Central memory CD8-positive, alpha-beta T cell (primary cell): ENCODE results near the gene METTL18.

ENCODE experiments used
- ATAC-seq: fragments of 150-1000 bp; cut with Tn5 transposase; replicated peaks from 2 replicates; pipeline ENCODE4 v1.10.0; 2022; ENCODE audit warnings: mild to moderate bottlenecking, moderate FRiP score, moderate number of reproducible peaks; ENCODE audit not compliant: poor library complexity, severe bottlenecking; ENCODE audit errors: extremely low read depth
- DNase-seq, 2 donors: peaks; one replicate each; pipeline ENCODE4 v3.0.0; 2021; ENCODE audit warnings: low spot score in 2 of 2
- H3K27ac Mint-ChIP-seq: one replicate; pipeline ENCODE4 v1.8.0; 2022; ENCODE audit warnings: low read depth, mild to moderate bottlenecking, moderate library complexity, mixed read lengths
- H3K27me3 Mint-ChIP-seq: one replicate; pipeline ENCODE4 v1.8.0; 2022; ENCODE audit warnings: mixed read lengths
- H3K36me3 Mint-ChIP-seq: one replicate; pipeline ENCODE4 v1.8.0; 2022; ENCODE audit warnings: mild to moderate bottlenecking, moderate library complexity, mixed read lengths; ENCODE audit not compliant: insufficient read depth
- H3K4me1 Mint-ChIP-seq: one replicate; pipeline ENCODE4 v1.8.0; 2022; ENCODE audit warnings: mixed read lengths
- H3K4me3 Mint-ChIP-seq: one replicate; pipeline ENCODE4 v1.8.0; 2022; ENCODE audit warnings: mild to moderate bottlenecking, moderate library complexity, mixed read lengths
- H3K9me3 Mint-ChIP-seq: one replicate; pipeline ENCODE4 v1.8.0; 2022; ENCODE audit warnings: mixed read lengths

Gene METTL18

GRCh38 chr1:169779970-169780369 lies 14.7 kb downstream of the METTL18 start:
- H3K4me1 Mint-ChIP-seq = no peaks in the 10 kb centered on the region
- ATAC-seq = no peak

GRCh38 chr1:169779150-169779549 lies 15.6 kb downstream of the METTL18 start:
- no peak for DNase-seq
- no peaks in the 10 kb centered on the region for H3K36me3 Mint-ChIP-seq
- ATAC-seq = no peak
- H3K4me1 Mint-ChIP-seq = no peaks in the 10 kb centered on the region
- no peak overlapping the region for H3K4me3 Mint-ChIP-seq
- H3K27ac Mint-ChIP-seq = no peak overlapping the region
- peaks cover 24% of the 10 kb centered on the region for H3K27me3 Mint-ChIP-seq
- H3K9me3 Mint-ChIP-seq = no peaks in the 10 kb centered on the region

More at GRCh38 chr1:169779970-169780369, 14.7 kb downstream of the METTL18 start:
- no peak for DNase-seq
- Mint-ChIP-seq H3K36me3 (no peaks in the 10 kb centered on the region), H3K4me3 (no peak overlapping the region), H3K27ac (no peak overlapping the region), H3K9me3 (no peaks in the 10 kb centered on the region), H3K27me3 (peaks cover 32% of the 10 kb centered on the region)

DNA sequence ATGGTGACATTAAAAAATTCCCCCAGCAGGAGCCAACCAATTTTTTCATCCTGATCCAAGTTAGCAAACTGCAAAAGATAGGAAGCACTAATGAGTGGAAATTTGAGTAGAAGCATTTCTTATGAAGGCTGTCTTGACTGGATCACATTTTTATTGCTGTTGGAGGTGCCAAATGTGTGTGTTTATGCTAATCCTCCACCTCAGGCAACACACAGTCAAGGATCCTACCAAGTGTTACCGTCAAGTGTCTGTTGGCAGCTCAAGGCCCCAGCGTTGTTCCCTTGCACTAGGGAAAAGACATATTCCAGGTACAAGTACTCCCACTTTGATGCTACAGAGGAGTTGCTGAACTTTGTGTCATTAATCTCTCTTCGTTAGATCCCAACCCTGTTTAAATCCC lies 18.3 kb downstream of the METTL18 start:
- no peak for DNase-seq
- H3K4me1 Mint-ChIP-seq = no peaks in the 10 kb centered on the region
- no peak for ATAC-seq
- H3K27ac Mint-ChIP-seq = no peak overlapping the region
- no peaks in the 10 kb centered on the region for H3K9me3 Mint-ChIP-seq
- no peaks in the 10 kb centered on the region for H3K27me3 Mint-ChIP-seq
- H3K36me3 Mint-ChIP-seq = no peaks in the 10 kb centered on the region
- no peak overlapping the region for H3K4me3 Mint-ChIP-seq

DNA sequence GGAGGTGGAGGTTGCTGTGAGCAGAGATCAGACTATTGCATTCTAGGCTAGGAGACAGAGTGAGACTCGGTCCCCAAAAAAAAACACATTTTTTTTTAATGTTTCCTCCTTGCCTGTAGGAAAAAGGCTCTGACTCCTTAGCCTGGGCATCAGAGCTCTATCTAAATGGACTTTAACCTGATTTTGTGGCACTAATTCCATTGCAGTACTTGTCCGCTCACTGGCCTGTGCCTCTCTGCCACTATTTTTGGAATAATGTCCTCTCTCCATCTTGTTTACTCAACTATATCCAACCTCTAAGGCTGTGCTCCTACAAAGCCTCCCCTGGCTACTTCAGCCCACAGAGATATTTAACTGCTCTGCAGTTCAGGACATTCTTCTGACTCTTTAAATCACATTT lies 26.5 kb downstream of the METTL18 start:
- H3K36me3 Mint-ChIP-seq = no peaks in the 10 kb centered on the region
- H3K9me3 Mint-ChIP-seq = no peaks in the 10 kb centered on the region
- DNase-seq (no peak), ATAC-seq (no peak)
- H3K4me1 Mint-ChIP-seq = no peaks in the 10 kb centered on the region
- H3K27ac Mint-ChIP-seq = no peak overlapping the region
- H3K27me3 Mint-ChIP-seq = peaks cover 26% of the 10 kb centered on the region
- no peak overlapping the region for H3K4me3 Mint-ChIP-seq

DNA sequence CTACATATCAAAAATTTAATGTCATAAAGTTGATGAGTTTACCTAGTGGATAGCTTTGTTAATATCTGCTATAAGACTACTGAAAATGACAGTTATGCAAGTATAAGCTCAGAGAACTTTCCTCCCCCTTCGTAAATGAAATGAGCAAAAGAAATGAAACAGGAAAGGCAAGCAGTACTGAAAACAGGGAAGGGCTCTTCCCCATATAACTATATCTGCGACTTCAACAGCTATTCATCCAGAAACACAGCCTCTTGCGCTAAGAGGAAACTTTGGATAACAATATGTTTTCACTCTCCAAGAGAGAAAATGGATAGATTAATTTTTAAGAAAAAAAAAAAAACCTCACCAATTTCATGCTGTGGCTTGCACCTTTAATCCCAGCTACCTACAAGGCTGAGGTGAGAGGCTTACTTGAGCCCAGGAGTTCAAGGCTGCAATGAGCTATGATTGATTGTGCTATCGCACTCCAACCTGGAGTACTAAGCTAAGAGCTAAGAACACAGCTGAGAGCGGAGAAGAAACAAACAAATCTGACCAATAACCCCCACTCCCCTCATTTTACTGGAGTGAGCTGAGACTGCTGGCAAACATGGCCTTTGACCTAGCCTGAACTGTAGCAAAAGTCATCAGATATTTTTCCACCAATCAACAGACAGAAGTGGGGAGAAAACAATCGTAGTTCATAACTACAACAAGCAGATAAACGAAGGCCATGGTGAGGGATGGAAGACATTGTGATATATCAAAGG lies 29.0 kb downstream of the METTL18 start:
- peaks cover 26% of the 10 kb centered on the region for H3K27me3 Mint-ChIP-seq
- no peaks in the 10 kb centered on the region for H3K36me3 Mint-ChIP-seq
- no peak overlapping the region for H3K27ac Mint-ChIP-seq
- ATAC-seq (no peak), DNase-seq (no peak)
- H3K4me1 Mint-ChIP-seq = no peaks in the 10 kb centered on the region
- no peak overlapping the region for H3K4me3 Mint-ChIP-seq
- H3K9me3 Mint-ChIP-seq = no peaks in the 10 kb centered on the region

DNA sequence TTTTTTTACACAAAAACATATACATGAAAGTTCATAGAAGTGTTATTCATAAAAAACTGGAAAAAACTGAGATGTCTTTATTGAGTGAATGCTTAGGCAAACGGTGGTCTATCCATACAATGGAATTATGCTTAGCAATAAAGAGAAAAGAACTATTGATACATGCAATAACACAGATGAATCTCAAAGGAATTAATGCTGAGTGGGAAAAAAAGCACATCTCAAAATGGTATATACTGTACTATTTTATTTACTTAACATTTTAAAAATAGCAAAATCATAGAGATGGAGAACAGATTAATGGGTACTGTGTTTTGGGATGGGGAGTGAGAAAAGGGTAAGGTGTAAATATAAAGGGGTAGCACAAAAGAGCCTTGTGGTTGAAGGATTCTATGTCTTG lies 29.8 kb downstream of the METTL18 start:
- DNase-seq = no peak
- ATAC-seq = no peak
- Mint-ChIP-seq H3K27ac (no peak overlapping the region), H3K27me3 (peaks cover 26% of the 10 kb centered on the region), H3K9me3 (no peaks in the 10 kb centered on the region), H3K4me3 (no peak overlapping the region), H3K4me1 (no peaks in the 10 kb centered on the region), H3K36me3 (no peaks in the 10 kb centered on the region)

- Mint-ChIP-seq H3K27me3 (peaks cover 19% of the 10 kb centered on the region), H3K36me3 (no peaks in the 10 kb centered on the region), H3K4me3 (no peak overlapping the region), H3K9me3 (no peaks in the 10 kb centered on the region), H3K27ac (no peak overlapping the region), H3K4me1 (no peaks in the 10 kb centered on the region)
- DNase-seq = no peak
- no peak for ATAC-seq
Measured at GRCh38 chr1:169762699-169763098, 32.0 kb downstream of the METTL18 start.

- Mint-ChIP-seq H3K36me3 (no peaks in the 10 kb centered on the region), H3K4me3 (no peak overlapping the region), H3K9me3 (no peaks in the 10 kb centered on the region), H3K27me3 (peaks cover 22% of the 10 kb centered on the region), H3K4me1 (no peaks in the 10 kb centered on the region), H3K27ac (no peak overlapping the region)
- ATAC-seq = no peak
- DNase-seq = no peak
Measured at GRCh38 chr1:169759038-169759437, 35.7 kb downstream of the METTL18 start.

- DNase-seq (no peak), ATAC-seq (no peak)
- no peak overlapping the region for H3K27ac Mint-ChIP-seq
- no peaks in the 10 kb centered on the region for H3K36me3 Mint-ChIP-seq
- no peak overlapping the region for H3K4me3 Mint-ChIP-seq
- H3K9me3 Mint-ChIP-seq = no peaks in the 10 kb centered on the region
- no peaks in the 10 kb centered on the region for H3K4me1 Mint-ChIP-seq
- peaks cover 30% of the 10 kb centered on the region for H3K27me3 Mint-ChIP-seq
Measured at GRCh38 chr1:169753549-169753948, 41.2 kb downstream of the METTL18 start.

DNA sequence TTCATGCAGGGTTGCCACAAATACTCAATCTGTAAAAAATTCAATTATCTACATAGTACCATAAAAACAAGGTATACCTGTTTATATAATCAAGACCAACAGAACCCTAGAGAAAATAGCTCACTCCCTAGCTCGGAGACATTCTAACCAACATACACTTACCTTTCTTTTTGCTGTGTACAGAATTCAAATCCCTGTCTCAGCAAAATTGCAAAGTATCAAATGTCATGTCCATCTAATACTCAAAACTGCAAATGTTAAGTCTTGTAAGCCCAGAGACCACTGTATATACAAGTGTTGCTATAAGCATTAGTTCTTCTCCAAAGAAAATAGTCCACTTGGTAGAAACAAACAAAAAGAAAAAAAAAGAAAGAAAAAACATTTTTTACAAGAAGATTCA lies 44.7 kb downstream of the METTL18 start:
- H3K4me1 Mint-ChIP-seq = no peaks in the 10 kb centered on the region
- H3K4me3 Mint-ChIP-seq = no peak overlapping the region
- H3K27me3 Mint-ChIP-seq = peaks cover 26% of the 10 kb centered on the region
- DNase-seq (no peak), ATAC-seq (no peak)
- H3K36me3 Mint-ChIP-seq = no peaks in the 10 kb centered on the region
- no peaks in the 10 kb centered on the region for H3K9me3 Mint-ChIP-seq
- H3K27ac Mint-ChIP-seq = no peak overlapping the region

DNA sequence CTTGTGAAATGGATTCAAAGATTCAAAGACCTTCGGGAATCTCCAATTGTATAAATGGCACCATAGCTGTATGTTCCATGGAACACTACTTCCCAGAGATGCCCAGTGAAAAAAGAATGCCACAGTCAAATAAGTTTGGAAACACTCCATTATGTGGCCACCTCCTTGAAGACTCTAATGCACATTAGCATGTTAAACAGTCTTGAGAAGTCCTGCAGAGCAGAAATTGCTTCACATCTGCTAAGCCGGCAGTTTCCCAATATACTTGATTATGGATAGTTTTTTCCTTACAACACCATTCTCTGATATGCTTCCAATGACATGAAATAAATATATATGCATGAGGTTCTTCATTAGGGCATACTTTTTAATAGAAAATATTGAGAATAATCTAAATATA lies 48.2 kb downstream of the METTL18 start:
- no peak for ATAC-seq
- DNase-seq = no peak
- H3K36me3 Mint-ChIP-seq = no peaks in the 10 kb centered on the region
- H3K4me3 Mint-ChIP-seq = no peak overlapping the region
- peaks cover 5% of the 10 kb centered on the region for H3K9me3 Mint-ChIP-seq
- no peak overlapping the region for H3K27ac Mint-ChIP-seq
- H3K4me1 Mint-ChIP-seq = no peaks in the 10 kb centered on the region
- peaks cover 20% of the 10 kb centered on the region for H3K27me3 Mint-ChIP-seq

DNA sequence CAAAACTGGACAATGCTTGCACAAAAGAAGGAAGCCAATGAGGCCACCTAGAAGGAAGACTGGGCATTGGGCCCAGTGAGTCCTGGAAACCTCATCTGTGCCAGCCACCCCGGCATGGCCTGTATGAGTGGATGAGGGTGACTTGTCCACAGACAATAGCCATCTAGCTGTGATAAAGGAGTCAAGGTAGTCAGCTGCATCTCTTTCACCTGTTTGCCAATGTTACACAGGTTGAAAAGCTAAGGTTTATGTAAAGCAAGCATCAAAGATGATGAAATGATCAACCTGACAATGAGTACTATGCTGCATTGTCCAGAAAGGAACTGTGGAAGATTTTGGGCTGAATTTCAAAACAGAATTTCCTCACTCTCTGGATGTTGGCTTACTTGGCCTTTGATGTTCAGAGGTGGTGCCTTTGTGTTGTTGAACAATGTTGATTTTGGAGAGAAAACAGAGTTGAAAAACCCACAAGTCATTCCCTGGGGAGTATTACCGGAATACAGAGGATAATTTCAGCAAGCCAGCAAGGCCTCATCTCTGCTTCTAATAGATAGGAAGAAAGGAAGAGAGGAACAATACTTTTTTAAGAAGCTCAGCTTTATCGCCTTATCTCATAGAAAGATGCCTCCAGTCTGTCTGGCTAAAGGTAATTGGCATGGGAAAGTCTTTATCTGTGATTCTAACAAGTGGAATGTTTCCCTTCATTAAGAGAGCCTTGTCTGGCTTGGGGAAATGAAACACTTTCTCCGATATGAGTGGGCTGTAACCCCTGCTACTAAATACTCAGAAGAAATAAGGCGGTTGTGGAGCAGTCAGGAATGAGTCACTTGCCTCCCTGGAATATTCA lies 49.5 kb downstream of the METTL18 start:
- Mint-ChIP-seq H3K36me3 (no peaks in the 10 kb centered on the region), H3K9me3 (peaks cover 5% of the 10 kb centered on the region), H3K27me3 (peaks cover 24% of the 10 kb centered on the region), H3K4me3 (no peak overlapping the region), H3K27ac (no peak overlapping the region), H3K4me1 (no peaks in the 10 kb centered on the region)
- ATAC-seq (no peak), DNase-seq (no peak)
